ENCODE measurements around the gene TLE5. TPM values are rescaled to one million over a fixed set of nuclear protein-coding genes. Genes with fewer than 3 reads are reported as not detected.
A peak's percentile ranks its signal among the peaks of the same experiment; 100 is the strongest.

Gene TLE5
- total RNA-seq, 2 donors from 2014 or later = 407 to 409 TPM

DNA sequence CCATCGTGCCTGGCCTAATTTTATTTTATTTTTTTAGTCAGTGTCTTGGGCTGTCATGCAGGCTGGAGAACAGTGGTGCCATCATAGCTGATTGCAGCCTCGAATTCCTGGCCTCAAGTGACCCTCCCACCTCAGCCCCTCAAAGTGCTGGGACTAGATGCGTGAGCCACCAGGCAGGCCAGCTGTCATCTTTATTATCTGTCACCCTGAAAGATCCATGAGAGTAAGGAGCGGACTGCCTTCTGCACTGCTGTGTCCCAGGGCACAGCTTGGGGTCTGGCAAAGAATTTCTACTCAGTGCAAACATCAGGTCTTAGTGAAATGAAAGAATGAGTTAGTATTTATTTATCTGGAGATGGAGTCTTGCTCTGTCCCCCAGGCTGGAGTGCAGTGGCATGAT lies 9.5 kb upstream of the TLE5 start:
- H3K4me3 ChIP-seq = no peak overlapping the region
- no peaks in the 10 kb centered on the region for H3K36me3 ChIP-seq
- intact Hi-C loops (cut with DNase I) = loop anchor here (5.0 kb wide), 1 partner anchor 109 kb away; no protein-coding TSS in a partner anchor
- no peaks in the 10 kb centered on the region for H3K9me3 ChIP-seq
- no peaks in the 10 kb centered on the region for H3K4me1 ChIP-seq
- no peak overlapping the region for H3K27ac ChIP-seq
- no peak for DNase-seq
- no peak overlapping the region for H3K9ac ChIP-seq (ENCODE audit: low read depth in 2 of 2, low read length in 2 of 2)
- H3K27me3 ChIP-seq = no peaks in the 10 kb centered on the region
- TF ChIP-seq, protein P1, sequence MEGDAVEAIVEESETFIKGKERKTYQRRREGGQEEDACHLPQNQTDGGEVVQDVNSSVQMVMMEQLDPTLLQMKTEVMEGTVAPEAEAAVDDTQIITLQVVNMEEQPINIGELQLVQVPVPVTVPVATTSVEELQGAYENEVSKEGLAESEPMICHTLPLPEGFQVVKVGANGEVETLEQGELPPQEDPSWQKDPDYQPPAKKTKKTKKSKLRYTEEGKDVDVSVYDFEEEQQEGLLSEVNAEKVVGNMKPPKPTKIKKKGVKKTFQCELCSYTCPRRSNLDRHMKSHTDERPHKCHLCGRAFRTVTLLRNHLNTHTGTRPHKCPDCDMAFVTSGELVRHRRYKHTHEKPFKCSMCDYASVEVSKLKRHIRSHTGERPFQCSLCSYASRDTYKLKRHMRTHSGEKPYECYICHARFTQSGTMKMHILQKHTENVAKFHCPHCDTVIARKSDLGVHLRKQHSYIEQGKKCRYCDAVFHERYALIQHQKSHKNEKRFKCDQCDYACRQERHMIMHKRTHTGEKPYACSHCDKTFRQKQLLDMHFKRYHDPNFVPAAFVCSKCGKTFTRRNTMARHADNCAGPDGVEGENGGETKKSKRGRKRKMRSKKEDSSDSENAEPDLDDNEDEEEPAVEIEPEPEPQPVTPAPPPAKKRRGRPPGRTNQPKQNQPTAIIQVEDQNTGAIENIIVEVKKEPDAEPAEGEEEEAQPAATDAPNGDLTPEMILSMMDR (IDR thresholded peaks at IDR 0.05) = no peak

DNA sequence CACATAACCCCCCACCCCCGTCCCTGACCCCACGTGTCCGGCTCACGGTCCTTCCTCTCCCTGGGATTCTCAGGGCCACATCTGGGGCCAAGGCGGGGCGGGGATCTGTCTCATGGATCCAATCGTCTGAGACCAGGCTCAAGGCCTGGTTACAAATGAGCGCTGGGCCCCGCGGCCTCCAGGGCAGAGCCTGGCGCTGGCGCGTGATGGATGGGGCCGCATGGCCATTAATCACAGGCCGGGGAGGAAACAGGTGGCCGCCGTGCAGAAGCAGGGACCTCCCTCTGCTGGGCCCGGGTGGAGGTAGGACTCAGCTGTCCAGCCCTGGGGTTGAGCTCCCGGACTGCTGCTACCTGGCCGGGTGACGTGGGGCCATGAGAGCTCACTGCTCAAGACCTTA lies 5.8 kb upstream of the TLE5 start:
- Histone ChIP-seq H3K27me3 (no peaks in the 10 kb centered on the region), H3K36me3 (no peaks in the 10 kb centered on the region), H3K9ac (ENCODE audit: low read depth in 2 of 2, low read length in 2 of 2) (no peak overlapping the region), H3K9me3 (no peaks in the 10 kb centered on the region), H3K27ac (no peak overlapping the region), H3K4me1 (no peaks in the 10 kb centered on the region), H3K4me3 (no peak overlapping the region)
- intact Hi-C loops (cut with DNase I) = no loop called here
- DNase-seq = no peak
- TF ChIP-seq, protein P1 (IDR thresholded peaks at IDR 0.05) = no peak

DNA sequence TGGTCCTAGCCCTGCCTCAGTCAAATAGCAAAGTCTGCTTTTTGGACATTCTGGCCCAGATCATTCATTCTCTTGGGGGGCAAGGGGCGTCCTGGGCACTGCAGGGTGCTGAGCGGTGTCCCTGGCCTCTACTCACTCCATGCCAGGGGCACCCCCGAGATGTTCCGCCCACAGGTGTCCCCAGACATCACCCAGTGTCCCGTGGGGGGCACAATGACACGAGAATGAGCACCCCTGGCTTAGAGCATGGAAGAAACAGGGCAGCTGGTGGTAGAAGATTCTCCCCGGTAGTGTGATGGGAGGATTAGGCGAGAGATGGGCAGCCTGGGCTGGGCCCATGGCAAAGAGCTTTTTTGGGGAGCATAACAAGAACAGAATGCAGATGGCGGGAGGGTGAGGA lies 5.3 kb upstream of the TLE5 start:
- no peaks in the 10 kb centered on the region for H3K27me3 ChIP-seq
- no peak overlapping the region for H3K9ac ChIP-seq (ENCODE audit: low read depth in 2 of 2, low read length in 2 of 2)
- H3K9me3 ChIP-seq = no peaks in the 10 kb centered on the region
- DNase-seq = no peak
- H3K36me3 ChIP-seq = no peaks in the 10 kb centered on the region
- no peak overlapping the region for H3K4me3 ChIP-seq
- intact Hi-C loops (cut with DNase I) = no loop called here
- H3K27ac ChIP-seq = no peak overlapping the region
- no peaks in the 10 kb centered on the region for H3K4me1 ChIP-seq
- TF ChIP-seq, protein P1 (IDR thresholded peaks at IDR 0.05) = no peak

DNA sequence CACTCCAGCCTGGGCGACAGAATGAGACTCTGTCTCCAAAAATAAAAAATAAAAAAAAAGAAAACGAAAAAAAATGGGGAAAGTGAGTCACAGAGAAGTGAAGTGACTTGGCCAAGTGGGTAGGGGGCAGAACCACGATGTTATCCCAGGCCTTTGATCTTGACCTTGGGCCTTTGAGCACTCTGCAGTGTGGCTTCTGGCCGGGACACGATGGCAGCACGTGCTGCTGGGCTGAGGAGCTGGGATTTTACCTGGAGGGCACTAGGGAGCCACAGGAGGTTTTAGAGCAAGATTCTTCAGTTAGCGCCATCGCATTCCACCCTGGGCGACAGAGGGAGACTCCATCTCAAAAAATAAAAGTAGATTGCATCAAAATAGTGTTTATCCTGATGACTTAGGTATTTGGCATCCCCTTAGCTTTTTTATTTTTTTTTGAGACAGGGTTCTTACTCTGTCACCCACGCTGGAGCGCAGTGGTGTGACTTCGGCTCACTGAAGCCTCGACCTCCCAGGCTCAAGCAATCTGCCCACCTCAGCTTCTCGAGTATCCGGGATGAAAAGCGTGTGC lies 4.3 kb upstream of the TLE5 start:
- no peaks in the 10 kb centered on the region for H3K9me3 ChIP-seq
- H3K4me3 ChIP-seq = no peak overlapping the region
- DNase-seq = no peak
- H3K27ac ChIP-seq = no peak overlapping the region
- no peak overlapping the region for H3K9ac ChIP-seq (ENCODE audit: low read depth in 2 of 2, low read length in 2 of 2)
- H3K4me1 ChIP-seq = no peaks in the 10 kb centered on the region
- no peaks in the 10 kb centered on the region for H3K36me3 ChIP-seq
- intact Hi-C loops (cut with DNase I) = no loop called here
- H3K27me3 ChIP-seq = no peaks in the 10 kb centered on the region
- TF ChIP-seq, protein P1 (IDR thresholded peaks at IDR 0.05) = no peak

DNA sequence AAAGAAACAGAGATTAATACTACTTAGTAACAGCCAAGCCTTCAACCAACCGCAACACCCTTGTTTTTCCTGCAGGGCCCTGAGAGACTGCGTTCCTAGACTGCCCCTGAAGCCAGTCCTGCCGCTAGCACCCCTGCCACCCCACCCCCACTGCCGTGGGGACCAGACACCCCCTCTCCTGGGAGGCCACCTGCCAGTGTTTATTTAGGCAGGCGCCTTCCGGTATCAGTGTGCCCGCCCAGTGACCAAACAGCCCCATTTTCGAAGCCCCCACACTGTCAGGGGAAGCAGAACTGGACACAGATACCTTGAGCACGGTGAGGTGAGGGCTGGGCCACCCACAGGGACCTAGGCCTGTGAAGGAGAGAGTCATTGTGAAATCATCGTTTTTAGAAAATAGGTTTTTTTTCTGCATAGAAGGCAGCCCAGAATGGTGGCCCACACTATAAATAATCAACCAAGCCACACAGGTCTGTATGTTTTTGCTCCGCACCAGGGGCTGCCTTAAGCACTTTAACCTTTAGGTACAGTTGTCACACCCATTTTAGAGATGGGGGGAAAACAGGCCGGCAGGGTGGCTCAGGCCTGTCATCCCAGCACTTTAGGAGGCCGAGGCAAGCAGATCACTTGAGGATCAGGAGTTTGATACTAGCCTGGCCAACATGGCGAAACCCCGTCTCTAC lies 3.5 kb upstream of the TLE5 start:
- intact Hi-C loops (cut with DNase I) = no loop called here
- Histone ChIP-seq H3K4me1 (no peaks in the 10 kb centered on the region), H3K27me3 (no peaks in the 10 kb centered on the region), H3K27ac (no peak overlapping the region), H3K9ac (ENCODE audit: low read depth in 2 of 2, low read length in 2 of 2) (no peak overlapping the region), H3K36me3 (no peaks in the 10 kb centered on the region), H3K4me3 (no peak overlapping the region), H3K9me3 (no peaks in the 10 kb centered on the region)
- peak; percentile 46 for DNase-seq
- TF ChIP-seq, protein P1 (IDR thresholded peaks at IDR 0.05) = no peak
